A673 (cell line): ENCODE data around the gene EPS8. TPM values are rescaled to one million over a fixed set of nuclear protein-coding genes. Genes with fewer than 3 reads are reported as not detected.

Source experiments
- BruUV-seq: library from RNA; stranded (reverse); fragments of 400-500 nt; replicated peaks from 2 replicates; lab custom pipeline; 2021; lab: Mats Ljungman, UMichigan
- CTCF ChIA-PET: fragments of 300-600 bp; sonication (Branson Sonifier 250); formaldehyde crosslinking; loops from one replicate; lab custom pipeline; 2022; ENCODE audit warnings: antibody characterized with exemption; lab: Charles Lee
- POLR2A ChIA-PET: fragments of 300-600 bp; sonication (Branson Sonifier 250); formaldehyde crosslinking; loops from one replicate; lab custom pipeline; 2022; ENCODE audit warnings: antibody characterized with exemption; ENCODE audit not compliant: low non-redundant PET; lab: Charles Lee
- DNase-seq: peaks from one replicate; pipeline ENCODE4 v3.0.0-alpha.2; 2015; ENCODE audit warnings: low spot score
- H3K27ac ChIP-seq: fragments of 200-600 bp; sonication (generic); 2 replicates; pipeline ENCODE4 v1.5.1; 2016; ENCODE audit warnings: mixed run types, low read depth, mild to moderate bottlenecking, mixed read lengths, antibody characterized with exemption, low read length; ENCODE audit not compliant: poor library complexity, severe bottlenecking
- H3K27me3 ChIP-seq: fragments of 200-600 bp; sonication (generic); replicated peaks from 2 replicates; pipeline ENCODE4 v1.6.1; 2017; ENCODE audit warnings: mixed run types, low read depth, mild to moderate bottlenecking, mixed read lengths, antibody characterized with exemption, low read length; ENCODE audit not compliant: insufficient read depth, poor library complexity
- H3K36me3 ChIP-seq: fragments of 200-600 bp; sonication (generic); 2 replicates; pipeline ENCODE4 v1.6.1; 2016; ENCODE audit warnings: mixed run types, mild to moderate bottlenecking, mixed read lengths, antibody characterized with exemption, low read length; ENCODE audit not compliant: insufficient read depth, poor library complexity, severe bottlenecking
- H3K4me1 ChIP-seq: fragments of 200-600 bp; sonication (generic); 2 replicates; pipeline ENCODE4 v1.6.1; 2017; ENCODE audit warnings: mixed run types, mild to moderate bottlenecking, mixed read lengths, antibody characterized with exemption, low read length; ENCODE audit not compliant: insufficient read depth, poor library complexity, severe bottlenecking
- H3K4me3 ChIP-seq: fragments of 200-600 bp; sonication (generic); 2 replicates; pipeline ENCODE4 v1.5.1; 2016; ENCODE audit warnings: low read depth, mixed run types, mild to moderate bottlenecking, mixed read lengths, low read length; ENCODE audit not compliant: poor library complexity, severe bottlenecking
- H3K9me3 ChIP-seq: fragments of 200-600 bp; sonication (generic); 2 replicates; pipeline ENCODE4 v1.6.1; 2016; ENCODE audit warnings: mixed run types, low read depth, mild to moderate bottlenecking, mixed read lengths, antibody characterized with exemption, low read length; ENCODE audit not compliant: poor library complexity, severe bottlenecking
- CTCF ChIP-seq: fragments of 300-800, 200-600 bp; sonication (generic); conservative IDR thresholded peaks from 2 replicates; pipeline ENCODE4 v1.5.1; 2017; ENCODE audit warnings: low read depth, mild to moderate bottlenecking, antibody characterized with exemption, low read length, moderate library complexity, mixed read lengths
- EZH2 ChIP-seq: fragments of 200-600 bp; sonication (generic); IDR thresholded peaks from 2 replicates; pipeline ENCODE4 v1.6.1; 2017; ENCODE audit warnings: borderline replicate concordance, low read depth, mild to moderate bottlenecking, mixed read lengths, antibody characterized with exemption, low read length; ENCODE audit not compliant: poor library complexity, severe bottlenecking
- intact Hi-C: fragments of 100-400 bp; cut with micrococcal nuclease; formaldehyde crosslinking; loops from one replicate; pipeline ENCODE4 v1.10.0; 2022; ENCODE audit not compliant: unreplicated experiment
- total RNA-seq: library from RNA; stranded (reverse); gene quantifications from 2 replicates; pipeline ENCODE4 v1.2.3, GENCODE V29; 2021

Gene EPS8
- total RNA-seq, 1 experiment from 2014 or later: 14.0 TPM

- no peak for TF ChIP-seq EZH2
- Histone ChIP-seq H3K27ac (no peak overlapping the region), H3K9me3 (no peaks in the 10 kb centered on the region), H3K4me1 (no peaks in the 10 kb centered on the region), H3K27me3 (no peaks in the 10 kb centered on the region), H3K4me3 (no peak overlapping the region), H3K36me3 (no peaks in the 10 kb centered on the region)
- intact Hi-C loops: no loop called here
- ChIA-PET POLR2A (no interaction called here), CTCF (no interaction called here)
- no TSS peak for BruUV-seq
- peak; percentile 19 for DNase-seq
Measured at GRCh38 chr12:15829949-15830348, 40.8 kb upstream of the EPS8 start.

- no peaks in the 10 kb centered on the region for H3K9me3 ChIP-seq
- no peak overlapping the region for H3K4me3 ChIP-seq
- CTCF ChIA-PET: no interaction called here
- no peaks in the 10 kb centered on the region for H3K36me3 ChIP-seq
- BruUV-seq: no TSS peak
- no peak for DNase-seq
- H3K4me1 ChIP-seq: no peaks in the 10 kb centered on the region
- intact Hi-C loops: no loop called here
- H3K27ac ChIP-seq: no peak overlapping the region
- no peaks in the 10 kb centered on the region for H3K27me3 ChIP-seq
- TF ChIP-seq EZH2: no peak
- TF ChIP-seq CTCF: no peak
- POLR2A ChIA-PET: no interaction called here
Measured at GRCh38 chr12:15829255-15829654, 40.1 kb upstream of the EPS8 start.

GRCh38 chr12:15827136-15827535 lies 37.9 kb upstream of the EPS8 start:
- CTCF ChIA-PET: no interaction called here
- intact Hi-C loops: no loop called here
- Histone ChIP-seq H3K4me1 (no peaks in the 10 kb centered on the region), H3K27me3 (no peaks in the 10 kb centered on the region), H3K36me3 (no peaks in the 10 kb centered on the region), H3K4me3 (no peak overlapping the region), H3K9me3 (no peaks in the 10 kb centered on the region), H3K27ac (no peak overlapping the region)
- POLR2A ChIA-PET: no interaction called here
- no peak for DNase-seq
- TF ChIP-seq EZH2 (no peak), CTCF (no peak)
- no TSS peak for BruUV-seq

GRCh38 chr12:15824516-15824915 lies 35.3 kb upstream of the EPS8 start:
- Histone ChIP-seq H3K36me3 (no peaks in the 10 kb centered on the region), H3K27me3 (no peaks in the 10 kb centered on the region), H3K27ac (no peak overlapping the region), H3K9me3 (no peaks in the 10 kb centered on the region), H3K4me1 (no peaks in the 10 kb centered on the region), H3K4me3 (no peak overlapping the region)
- no peak for TF ChIP-seq EZH2
- no peak for TF ChIP-seq CTCF
- ChIA-PET POLR2A (no interaction called here), CTCF (no interaction called here)
- intact Hi-C loops: no loop called here
- no TSS peak for BruUV-seq
- DNase-seq: no peak
